Central memory CD8-positive, alpha-beta T cell (primary cell): ENCODE data around the gene KCNQ1OT1.
"Not testable (repeated sequence)": the region's sequence is repeated elsewhere in the genome, so short reads cannot be mapped to it uniquely, and the experiment has no call there.

ENCODE experiments used
- ATAC-seq: fragments of 150-1000 bp; cut with Tn5 transposase; replicated peaks from 2 replicates; pipeline ENCODE4 v1.10.0; 2022; ENCODE audit warnings: mild to moderate bottlenecking, moderate FRiP score, moderate number of reproducible peaks; ENCODE audit not compliant: poor library complexity, severe bottlenecking; ENCODE audit errors: extremely low read depth
- DNase-seq, 2 donors: peaks; one replicate each; pipeline ENCODE4 v3.0.0; 2021; ENCODE audit warnings: low spot score in 2 of 2
- H3K27ac Mint-ChIP-seq: one replicate; pipeline ENCODE4 v1.8.0; 2022; ENCODE audit warnings: low read depth, mild to moderate bottlenecking, moderate library complexity, mixed read lengths
- H3K27me3 Mint-ChIP-seq: one replicate; pipeline ENCODE4 v1.8.0; 2022; ENCODE audit warnings: mixed read lengths
- H3K36me3 Mint-ChIP-seq: one replicate; pipeline ENCODE4 v1.8.0; 2022; ENCODE audit warnings: mild to moderate bottlenecking, moderate library complexity, mixed read lengths; ENCODE audit not compliant: insufficient read depth
- H3K4me1 Mint-ChIP-seq: one replicate; pipeline ENCODE4 v1.8.0; 2022; ENCODE audit warnings: mixed read lengths
- H3K4me3 Mint-ChIP-seq: one replicate; pipeline ENCODE4 v1.8.0; 2022; ENCODE audit warnings: mild to moderate bottlenecking, moderate library complexity, mixed read lengths
- H3K9me3 Mint-ChIP-seq: one replicate; pipeline ENCODE4 v1.8.0; 2022; ENCODE audit warnings: mixed read lengths

Gene KCNQ1OT1

DNA sequence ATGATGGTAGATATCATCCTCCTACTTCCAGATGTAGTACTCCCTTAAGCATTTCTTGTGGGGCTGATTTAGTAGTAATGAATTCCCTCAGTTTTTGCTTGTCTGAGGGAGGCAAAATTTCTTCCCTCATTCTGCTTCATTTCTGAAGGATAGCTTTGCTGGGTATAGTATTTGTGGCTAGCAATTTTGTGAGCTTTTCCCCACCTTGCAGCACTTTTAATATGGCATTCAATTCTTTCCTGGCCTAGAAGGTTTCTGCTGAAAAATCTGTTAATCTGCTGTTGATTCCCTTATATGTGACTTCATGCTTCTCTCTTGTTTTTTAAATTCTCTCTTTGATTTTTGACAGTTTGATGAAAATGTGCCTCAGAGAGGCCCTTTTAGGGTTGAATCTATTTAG is 50.4 kb downstream of the KCNQ1OT1 start:
- Mint-ChIP-seq H3K4me3 (no peak overlapping the region), H3K4me1 (no peaks in the 10 kb centered on the region), H3K27me3 (peaks cover 29% of the 10 kb centered on the region), H3K36me3 (peaks cover 3% of the 10 kb centered on the region), H3K27ac (no peak overlapping the region), H3K9me3 (peaks cover 31% of the 10 kb centered on the region)
- no peak for DNase-seq
- no peak for ATAC-seq

DNA sequence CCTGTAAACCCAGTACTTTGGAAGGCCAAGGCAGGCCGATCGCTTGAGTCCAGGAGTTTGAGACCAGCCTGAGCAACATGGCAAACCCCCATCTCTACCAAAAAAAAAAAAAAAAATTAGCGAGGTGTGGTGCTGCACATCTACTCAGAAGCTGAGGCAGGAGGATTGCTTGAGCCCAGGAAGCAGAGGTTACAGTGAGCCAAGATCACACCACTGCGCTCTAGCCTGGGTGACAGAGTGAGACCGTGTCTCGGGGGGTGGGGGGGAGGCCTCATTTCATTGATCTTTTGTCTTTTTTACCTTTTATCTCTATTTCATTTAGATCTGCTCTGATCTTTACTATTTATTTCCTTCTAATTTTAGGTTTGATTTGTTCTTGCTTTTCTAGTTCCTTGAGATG is 51.8 kb downstream of the KCNQ1OT1 start:
- Mint-ChIP-seq H3K36me3 (peaks cover 3% of the 10 kb centered on the region), H3K27me3 (peaks cover 33% of the 10 kb centered on the region), H3K4me1 (no peaks in the 10 kb centered on the region)

DNA sequence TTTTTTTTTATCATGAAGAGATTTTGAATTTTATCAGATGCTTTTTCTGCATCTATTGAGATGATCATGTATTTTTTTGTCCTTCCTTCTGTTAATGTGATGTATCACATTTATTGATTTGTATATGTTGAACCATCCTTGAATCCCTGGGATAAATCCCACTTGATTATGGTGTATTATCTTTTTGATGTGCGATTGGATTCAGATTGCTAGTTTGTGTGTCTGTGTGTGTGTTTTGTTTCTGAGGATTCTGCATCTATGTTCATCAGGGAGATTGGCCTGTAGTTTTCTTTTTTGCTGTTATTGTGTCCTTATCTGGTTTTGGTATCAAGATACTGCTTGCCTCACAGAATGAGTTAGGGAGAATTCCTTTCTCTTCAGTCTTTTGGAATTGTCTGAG is 52.6 kb downstream of the KCNQ1OT1 start:
- H3K27me3 Mint-ChIP-seq = peaks cover 33% of the 10 kb centered on the region
- DNase-seq (no peak), ATAC-seq (no peak)
- H3K27ac Mint-ChIP-seq = no peak overlapping the region
- no peak overlapping the region for H3K4me3 Mint-ChIP-seq
- peaks cover 42% of the 10 kb centered on the region for H3K9me3 Mint-ChIP-seq
- H3K4me1 Mint-ChIP-seq = no peaks in the 10 kb centered on the region
- peaks cover 5% of the 10 kb centered on the region for H3K36me3 Mint-ChIP-seq

More for the DNA sequence above, 51.8 kb downstream of the KCNQ1OT1 start:
- Mint-ChIP-seq H3K9me3 (peaks cover 42% of the 10 kb centered on the region), H3K4me3 (no peak overlapping the region), H3K27ac (no peak overlapping the region)
- ATAC-seq (no peak), DNase-seq (no peak)

DNA sequence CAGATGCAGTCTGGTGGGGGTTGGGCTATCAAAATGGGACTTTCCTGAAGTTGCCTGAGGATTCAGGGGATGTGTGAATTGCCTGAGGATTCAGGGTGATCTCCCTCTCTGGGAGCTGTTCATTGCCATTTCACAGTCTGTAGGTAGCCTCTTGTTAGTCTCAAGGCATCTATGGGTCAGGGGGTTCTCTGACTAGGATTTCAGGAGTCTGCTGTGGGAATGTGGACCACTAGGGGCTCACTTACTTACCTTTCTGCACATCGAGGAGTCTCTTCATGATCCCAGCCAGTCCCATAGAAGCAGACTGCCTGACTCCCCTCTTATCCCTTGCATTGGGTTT is 54.0 kb downstream of the KCNQ1OT1 start:
- peaks cover 38% of the 10 kb centered on the region for H3K9me3 Mint-ChIP-seq
- H3K4me3 Mint-ChIP-seq = no peak overlapping the region
- DNase-seq (no peak), ATAC-seq (no peak)
- no peak overlapping the region for H3K27ac Mint-ChIP-seq
- H3K27me3 Mint-ChIP-seq = peaks cover 45% of the 10 kb centered on the region
- no peaks in the 10 kb centered on the region for H3K4me1 Mint-ChIP-seq
- H3K36me3 Mint-ChIP-seq = peaks cover 5% of the 10 kb centered on the region

DNA sequence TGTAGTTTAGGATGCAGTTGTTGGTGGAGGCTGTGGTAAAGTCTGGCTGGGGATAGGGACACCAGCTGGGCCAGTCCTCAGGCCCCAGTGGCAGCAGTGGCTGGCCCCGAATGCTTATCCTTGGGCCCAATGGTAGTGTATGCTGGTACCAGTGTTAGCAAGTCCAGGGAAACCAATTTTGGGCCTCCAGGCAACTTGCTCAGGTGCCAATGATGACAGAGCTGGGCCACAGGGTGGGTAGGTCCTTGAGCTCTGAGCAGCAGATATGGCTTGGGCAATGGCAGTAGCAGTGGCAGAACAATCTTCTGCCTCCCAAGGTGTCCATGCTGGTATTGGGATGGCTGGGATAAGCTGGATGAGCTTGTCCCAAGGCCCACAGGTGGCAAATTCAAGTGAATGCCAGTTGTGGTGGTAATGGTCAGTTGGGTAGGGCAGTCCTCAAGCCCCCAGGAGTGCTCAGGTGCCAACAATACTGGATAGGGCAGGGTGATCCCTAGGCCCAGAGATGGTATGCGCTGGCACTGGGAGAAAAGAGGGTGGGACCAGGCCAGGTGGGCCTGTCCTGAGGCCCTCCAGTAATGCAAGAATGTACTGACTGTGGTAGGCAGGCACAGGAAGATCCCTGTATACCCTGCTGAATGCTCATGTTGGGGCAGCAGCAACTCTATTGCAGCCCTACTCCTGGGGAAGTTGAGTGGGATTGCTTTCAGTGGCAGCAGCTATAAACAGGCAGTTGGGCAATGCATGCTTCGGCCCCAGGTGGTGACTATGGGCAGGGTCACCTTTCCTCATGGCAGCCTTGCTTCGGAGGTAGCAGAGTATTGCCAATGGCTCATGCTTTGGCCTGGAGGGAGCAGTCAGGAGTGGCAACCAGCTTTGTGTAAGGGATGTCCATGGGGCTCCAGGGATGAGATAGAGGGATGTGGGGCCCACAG is 54.7 kb downstream of the KCNQ1OT1 start:
- no peak overlapping the region for H3K27ac Mint-ChIP-seq
- H3K27me3 Mint-ChIP-seq = peaks cover 45% of the 10 kb centered on the region
- no peak for ATAC-seq
- no peak for DNase-seq
- H3K36me3 Mint-ChIP-seq = peaks cover 5% of the 10 kb centered on the region
- H3K9me3 Mint-ChIP-seq = peaks cover 33% of the 10 kb centered on the region
- no peaks in the 10 kb centered on the region for H3K4me1 Mint-ChIP-seq
- no peak overlapping the region for H3K4me3 Mint-ChIP-seq

DNA sequence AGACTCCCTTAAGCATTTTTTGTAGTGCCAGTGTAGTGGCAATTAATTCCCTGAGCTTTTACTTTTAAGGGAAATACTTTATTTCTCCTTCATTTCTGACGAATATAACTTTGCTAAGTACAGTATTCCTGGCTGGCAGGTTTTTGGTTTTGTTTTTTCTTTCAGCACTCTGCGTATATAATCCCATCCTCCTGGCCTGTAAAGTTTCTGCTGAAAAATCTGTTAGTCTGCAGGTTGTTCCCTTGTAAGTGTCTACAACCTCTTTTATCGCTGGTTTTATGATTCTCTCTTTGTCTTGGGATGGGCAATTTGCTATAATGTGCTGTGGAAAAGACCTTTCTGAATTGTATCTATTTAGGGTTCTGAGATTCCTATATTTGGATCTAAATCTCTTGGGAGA is 56.0 kb downstream of the KCNQ1OT1 start:
- H3K27ac Mint-ChIP-seq = no peak overlapping the region
- ATAC-seq (no peak), DNase-seq (no peak)
- H3K4me1 Mint-ChIP-seq = no peaks in the 10 kb centered on the region
- peaks cover 45% of the 10 kb centered on the region for H3K27me3 Mint-ChIP-seq
- peaks cover 5% of the 10 kb centered on the region for H3K36me3 Mint-ChIP-seq
- peaks cover 24% of the 10 kb centered on the region for H3K9me3 Mint-ChIP-seq
- no peak overlapping the region for H3K4me3 Mint-ChIP-seq

DNA sequence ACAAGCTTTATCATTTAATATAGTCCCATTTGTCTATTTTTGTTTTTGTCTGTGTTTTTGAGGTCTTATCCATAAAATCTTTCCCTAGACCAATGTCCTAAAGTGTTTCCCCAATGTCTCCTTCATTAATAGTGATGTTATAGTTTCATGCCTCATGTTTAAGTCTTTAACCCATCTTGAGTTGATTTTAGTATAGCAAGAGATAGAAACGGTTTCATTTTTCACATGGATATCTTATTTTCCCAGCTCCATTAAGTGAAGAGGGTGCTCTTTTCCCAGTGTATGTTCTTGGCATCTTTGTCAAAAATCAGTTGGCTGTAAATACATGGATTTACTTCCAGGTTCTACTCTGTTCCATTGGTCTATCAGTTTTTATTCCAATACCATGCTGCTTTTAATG is 58.2 kb downstream of the KCNQ1OT1 start:
- H3K36me3 Mint-ChIP-seq = peaks cover 5% of the 10 kb centered on the region
- ATAC-seq (no peak), DNase-seq (no peak)
- H3K4me1 Mint-ChIP-seq = no peaks in the 10 kb centered on the region
- peaks cover 34% of the 10 kb centered on the region for H3K27me3 Mint-ChIP-seq
- H3K27ac Mint-ChIP-seq = no peak overlapping the region
- no peak overlapping the region for H3K4me3 Mint-ChIP-seq
- H3K9me3 Mint-ChIP-seq = peaks cover 16% of the 10 kb centered on the region

DNA sequence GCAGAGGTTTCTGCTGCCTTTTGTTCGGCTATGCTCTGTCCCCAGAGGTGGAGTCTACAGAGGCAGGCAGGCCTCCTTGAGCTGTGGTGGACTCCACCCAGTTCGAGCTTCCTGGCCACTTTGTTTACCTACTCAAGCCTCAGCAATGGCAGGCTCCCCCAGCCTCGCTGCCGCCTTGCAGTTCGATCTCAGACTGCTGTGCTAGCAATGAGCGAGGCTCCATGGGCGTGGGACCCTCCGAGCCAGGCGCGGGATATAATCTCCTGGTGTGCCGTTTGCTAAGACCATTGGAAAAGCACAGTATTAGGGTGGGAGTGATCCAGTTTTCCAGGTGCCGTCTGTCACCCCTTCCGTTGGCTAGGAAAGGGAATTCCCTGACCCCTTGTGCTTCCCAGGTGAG is 60.0 kb downstream of the KCNQ1OT1 start:
- H3K27ac Mint-ChIP-seq, H3K4me3 Mint-ChIP-seq, DNase-seq, H3K36me3 Mint-ChIP-seq, ATAC-seq, H3K4me1 Mint-ChIP-seq: not testable (repeated sequence)
- peaks cover 34% of the 10 kb centered on the region for H3K27me3 Mint-ChIP-seq
- H3K9me3 Mint-ChIP-seq = peaks cover 16% of the 10 kb centered on the region

DNA sequence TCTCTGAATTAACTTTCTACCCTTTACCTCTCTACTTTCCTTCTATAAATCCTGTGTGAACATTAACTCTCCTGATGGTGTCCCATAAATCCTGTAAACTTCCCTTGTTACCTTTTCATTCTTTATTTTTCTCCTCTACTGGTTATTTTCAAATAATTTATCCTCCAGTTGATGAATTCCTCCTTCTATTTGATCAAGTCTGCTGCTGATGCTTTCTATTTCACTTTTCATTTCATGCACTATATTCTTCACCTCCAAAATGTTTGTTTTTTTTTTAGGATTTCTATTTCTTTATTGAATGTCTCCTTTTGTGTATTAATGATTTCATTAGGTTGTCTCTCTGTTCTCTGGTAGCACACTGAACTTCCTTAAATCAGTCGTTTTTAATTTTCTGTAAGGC is 68.6 kb downstream of the KCNQ1OT1 start:
- H3K36me3 Mint-ChIP-seq = peaks cover 2% of the 10 kb centered on the region
- peaks cover 44% of the 10 kb centered on the region for H3K27me3 Mint-ChIP-seq
- no peak overlapping the region for H3K4me3 Mint-ChIP-seq
- DNase-seq (no peak), ATAC-seq (no peak)
- H3K9me3 Mint-ChIP-seq = peaks cover 39% of the 10 kb centered on the region
- no peak overlapping the region for H3K27ac Mint-ChIP-seq
- no peaks in the 10 kb centered on the region for H3K4me1 Mint-ChIP-seq

DNA sequence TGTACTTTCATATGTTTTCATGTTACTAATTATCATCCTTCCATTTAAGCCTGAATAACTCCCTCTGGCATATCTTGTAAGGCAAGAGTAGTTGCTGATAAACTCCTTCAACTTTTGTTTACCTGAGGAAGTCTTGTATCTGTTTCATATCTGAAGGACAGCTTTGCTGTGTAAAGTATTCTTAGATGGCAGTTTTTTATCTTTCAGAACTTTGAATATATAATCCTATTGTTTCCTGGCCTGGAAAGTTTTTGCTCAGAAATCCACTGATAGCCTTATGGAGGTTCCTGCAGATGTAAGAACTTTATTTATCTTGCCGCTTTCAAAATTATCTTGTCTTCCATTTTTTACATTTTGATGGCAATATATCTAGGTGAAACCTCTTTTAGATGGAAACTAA is 69.1 kb downstream of the KCNQ1OT1 start:
- Mint-ChIP-seq H3K27me3 (peaks cover 44% of the 10 kb centered on the region), H3K4me3 (no peak overlapping the region), H3K4me1 (no peaks in the 10 kb centered on the region), H3K36me3 (peaks cover 2% of the 10 kb centered on the region), H3K27ac (no peak overlapping the region), H3K9me3 (peaks cover 39% of the 10 kb centered on the region)
- DNase-seq (no peak), ATAC-seq (no peak)

DNA sequence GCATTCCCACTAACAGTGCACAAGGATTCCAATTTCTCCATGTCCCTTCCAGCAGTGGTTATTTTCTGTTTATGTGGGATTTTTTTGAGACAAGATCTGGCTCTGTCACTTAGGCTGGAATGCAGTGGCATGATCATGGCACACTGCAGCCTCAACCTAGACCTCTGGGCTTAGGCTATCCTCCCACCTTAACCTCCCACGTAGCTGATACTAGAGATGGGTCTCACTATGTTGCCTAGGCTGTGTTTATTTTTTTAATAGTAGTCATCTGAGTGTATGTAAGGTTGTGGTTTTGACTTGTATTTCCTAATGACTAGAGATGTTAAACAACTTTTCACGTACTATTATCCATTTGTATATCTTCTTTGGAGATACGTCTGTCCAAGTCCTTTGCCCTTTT is 74.6 kb downstream of the KCNQ1OT1 start:
- Mint-ChIP-seq H3K36me3 (no peaks in the 10 kb centered on the region), H3K27ac (no peak overlapping the region), H3K9me3 (peaks cover 8% of the 10 kb centered on the region), H3K4me1 (no peaks in the 10 kb centered on the region), H3K27me3 (peaks cover 66% of the 10 kb centered on the region), H3K4me3 (no peak overlapping the region)
- DNase-seq (no peak), ATAC-seq (no peak)

DNA sequence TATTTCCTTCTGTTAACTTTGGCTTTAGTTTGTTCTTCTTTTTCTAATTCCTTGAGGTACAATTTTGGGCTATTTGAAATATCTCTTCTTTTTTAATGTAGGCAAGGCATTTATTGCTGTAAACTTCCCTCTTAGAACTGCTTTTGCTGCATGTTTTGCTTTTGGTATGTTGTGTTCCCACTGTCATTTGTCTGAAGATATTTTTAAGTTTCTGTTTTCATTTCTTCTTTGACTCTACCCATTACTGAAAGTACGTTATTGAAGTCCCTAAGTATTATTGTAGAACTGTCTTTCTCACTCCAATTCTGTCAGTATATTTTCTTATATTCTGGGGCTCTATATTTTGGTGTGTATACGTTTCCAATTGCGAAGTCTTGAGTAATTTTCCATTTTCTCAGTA is 77.9 kb downstream of the KCNQ1OT1 start:
- Mint-ChIP-seq H3K27me3 (peaks cover 47% of the 10 kb centered on the region), H3K4me3 (no peak overlapping the region), H3K9me3 (no peaks in the 10 kb centered on the region), H3K27ac (no peak overlapping the region), H3K36me3 (peaks cover 3% of the 10 kb centered on the region), H3K4me1 (no peaks in the 10 kb centered on the region)
- DNase-seq = no peak
- ATAC-seq = no peak

DNA sequence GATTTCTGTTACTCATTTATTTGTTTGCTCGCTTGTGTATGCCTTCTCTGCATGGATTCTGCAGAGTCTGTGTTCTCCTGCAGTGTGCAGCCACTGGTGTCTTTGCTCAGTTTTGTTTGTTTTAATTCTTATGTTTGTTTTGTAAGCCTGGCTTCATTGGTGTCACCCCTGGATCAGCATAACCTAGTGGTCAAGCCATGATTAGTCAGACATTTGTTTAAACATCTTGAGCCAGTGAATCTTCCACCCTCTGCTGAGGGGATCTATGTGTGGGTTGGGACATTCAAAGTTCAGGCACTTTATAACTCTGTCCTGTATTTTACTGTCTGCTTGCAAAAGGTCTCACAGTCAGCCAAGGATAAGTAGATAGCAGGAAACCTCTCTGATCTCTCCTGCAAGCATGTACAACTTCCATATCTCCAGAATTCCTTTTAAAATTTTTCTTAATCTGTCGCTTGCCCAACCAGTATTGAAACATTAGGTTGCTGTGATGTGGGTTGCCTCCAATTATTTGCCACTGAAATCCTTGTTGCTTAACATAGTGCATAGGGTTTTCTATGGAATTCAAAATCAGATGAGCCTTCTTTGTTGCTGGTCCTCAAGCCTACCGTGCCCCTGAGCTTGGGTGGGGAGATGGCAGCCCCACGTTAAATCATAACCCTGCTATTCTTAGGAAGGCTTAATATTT is 86.8 kb downstream of the KCNQ1OT1 start:
- no peaks in the 10 kb centered on the region for H3K4me1 Mint-ChIP-seq
- no peak overlapping the region for H3K4me3 Mint-ChIP-seq
- DNase-seq = no peak
- H3K27me3 Mint-ChIP-seq = peaks cover 72% of the 10 kb centered on the region
- peaks cover 2% of the 10 kb centered on the region for H3K36me3 Mint-ChIP-seq
- no peak for ATAC-seq
- no peak overlapping the region for H3K27ac Mint-ChIP-seq
- H3K9me3 Mint-ChIP-seq = peaks cover 5% of the 10 kb centered on the region
